Activated naive CD4-positive, alpha-beta T cell treated with anti-CD3 and anti-CD28 coated beads, Interleukin-2, amount 10 ng/mL, durations not matched to agents 7 days and 5 days (primary cell): ENCODE results near the gene RTL10.

ENCODE experiments used
- CTCF ChIA-PET: fragments of 350-600 bp; sonication (Branson Sonifier 250); formaldehyde crosslinking; loops from one replicate; lab custom pipeline; 2021; ENCODE audit warnings: antibody characterized with exemption; lab: Charles Lee
- DNase-seq: peaks from one replicate; pipeline ENCODE4 v3.0.0-alpha.2; 2020
- H3K27ac Mint-ChIP-seq: one replicate; pipeline ENCODE4 v1.8.0; 2021; ENCODE audit warnings: mild to moderate bottlenecking, moderate library complexity, mixed read lengths
- H3K27me3 Mint-ChIP-seq: one replicate; pipeline ENCODE4 v1.8.0; 2021; ENCODE audit warnings: mild to moderate bottlenecking, mixed read lengths
- H3K36me3 Mint-ChIP-seq: one replicate; pipeline ENCODE4 v1.8.0; 2021; ENCODE audit warnings: mixed read lengths
- H3K4me1 Mint-ChIP-seq: one replicate; pipeline ENCODE4 v1.8.0; 2021; ENCODE audit warnings: mixed read lengths
- H3K4me3 Mint-ChIP-seq: one replicate; pipeline ENCODE4 v1.8.0; 2021; ENCODE audit warnings: mild to moderate bottlenecking, moderate library complexity, mixed read lengths
- H3K9me3 Mint-ChIP-seq: one replicate; pipeline ENCODE4 v1.8.0; 2021; ENCODE audit warnings: mixed read lengths

RTL10 gene, protein sequence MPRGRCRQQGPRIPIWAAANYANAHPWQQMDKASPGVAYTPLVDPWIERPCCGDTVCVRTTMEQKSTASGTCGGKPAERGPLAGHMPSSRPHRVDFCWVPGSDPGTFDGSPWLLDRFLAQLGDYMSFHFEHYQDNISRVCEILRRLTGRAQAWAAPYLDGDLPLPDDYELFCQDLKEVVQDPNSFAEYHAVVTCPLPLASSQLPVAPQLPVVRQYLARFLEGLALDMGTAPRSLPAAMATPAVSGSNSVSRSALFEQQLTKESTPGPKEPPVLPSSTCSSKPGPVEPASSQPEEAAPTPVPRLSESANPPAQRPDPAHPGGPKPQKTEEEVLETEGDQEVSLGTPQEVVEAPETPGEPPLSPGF

DNA sequence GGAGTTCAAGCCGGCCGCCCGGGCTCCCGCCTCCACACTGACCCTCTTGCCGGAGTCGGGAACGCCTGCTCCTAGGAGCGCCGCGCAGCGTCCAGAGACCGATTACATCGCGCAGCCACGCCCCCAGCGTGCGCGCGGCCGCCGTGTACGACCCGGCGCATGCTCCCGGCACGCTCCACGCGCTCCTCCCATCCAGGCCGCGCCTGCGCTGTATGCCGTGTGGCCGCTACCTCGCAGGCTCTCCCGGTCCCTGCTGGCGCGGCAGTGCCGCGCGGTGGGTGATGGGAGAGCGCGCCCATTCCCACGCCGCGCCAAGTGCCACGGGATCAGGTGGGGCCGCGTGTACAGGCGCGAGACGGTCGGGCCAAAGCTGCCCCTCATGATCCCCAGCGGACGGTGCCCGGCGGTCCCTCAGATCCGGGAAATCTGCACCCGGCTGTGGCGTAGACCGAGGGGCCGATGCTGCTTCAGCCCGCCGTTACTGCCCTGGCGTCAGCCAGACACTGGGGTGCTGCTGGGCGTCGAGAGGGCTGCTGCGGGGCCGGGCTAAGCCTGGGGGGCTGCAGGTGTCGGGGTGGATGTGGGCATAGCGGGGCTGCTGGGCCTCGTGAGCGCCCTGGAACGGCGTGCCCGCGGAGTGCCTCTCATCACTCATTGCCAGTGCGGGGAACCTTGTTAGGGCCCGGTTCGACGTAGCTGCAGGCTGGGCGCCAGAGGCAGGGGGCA lies at the start of gene RTL10, which contains the start of gene GNB1L:
Gene RTL10, minus strand, starts transcription at position 97 of the 726 bp plus-strand sequence. CDS start 2,613 bp downstream, outside the sequence.
Gene GNB1L, minus strand, starts transcription at position 97 of the 726 bp plus-strand sequence. CDS start 33,519 bp downstream, outside the sequence.
- Mint-ChIP-seq H3K27me3 (no peaks in the 10 kb centered on the region), H3K27ac (peak within 1 kb of the TSS; percentile 97), H3K36me3 (peaks cover 26% of the 10 kb centered on the region), H3K9me3 (no peaks in the 10 kb centered on the region), H3K4me3 (peak within 1 kb of the TSS; percentile 93), H3K4me1 (peaks cover 42% of the 10 kb centered on the region)
- DNase-seq, result peak; percentile 97
- CTCF ChIA-PET, result interaction anchor here (0.6 to 1.7 kb wide), 6 partner anchors 10 to 369 kb away, joined by 3 to 7 read pairs (median 3); no protein-coding TSS in a partner anchor

DNA sequence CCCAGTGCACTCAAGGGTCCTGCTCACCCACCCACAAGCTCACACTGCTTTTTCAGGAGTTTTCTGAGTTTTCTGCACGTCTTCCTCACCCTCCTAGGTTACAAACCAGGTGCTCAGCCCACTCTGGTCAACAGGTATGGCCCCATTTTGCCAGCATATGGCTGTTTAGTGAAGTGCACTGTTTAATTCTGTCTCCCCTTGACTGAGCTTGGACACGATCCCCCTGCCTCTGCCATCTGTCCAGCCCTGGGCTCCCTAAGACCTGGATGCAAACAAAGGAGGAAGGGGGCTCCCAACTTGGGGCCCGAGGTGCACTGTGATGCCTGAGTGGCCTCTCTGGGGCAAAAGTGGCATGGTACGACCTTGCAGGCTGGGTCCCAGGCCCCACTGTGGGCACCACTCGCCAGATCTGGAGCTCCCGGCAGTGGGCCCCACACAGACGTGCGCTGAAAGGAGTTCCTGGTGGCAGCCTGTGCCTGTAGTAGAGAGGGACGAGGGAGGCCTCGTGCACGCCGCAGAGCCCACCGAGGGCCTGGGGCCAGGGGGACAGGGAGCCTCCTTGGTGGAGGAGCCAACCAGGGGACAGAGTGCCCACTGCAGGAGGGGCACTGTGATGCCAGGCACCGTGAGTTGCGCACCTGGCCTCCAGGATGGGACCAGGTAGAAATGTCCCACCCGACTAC lies 49.6 kb upstream of the RTL10 start:
- no peaks in the 10 kb centered on the region for H3K9me3 Mint-ChIP-seq
- CTCF ChIA-PET, result interaction anchor here (1.9 to 2.5 kb wide), 2 partner anchors 8 to 173 kb away, joined by 5 to 13 read pairs; no protein-coding TSS in a partner anchor
- no peak for DNase-seq
- no peak overlapping the region for H3K27ac Mint-ChIP-seq
- no peaks in the 10 kb centered on the region for H3K4me1 Mint-ChIP-seq
- no peaks in the 10 kb centered on the region for H3K36me3 Mint-ChIP-seq
- no peaks in the 10 kb centered on the region for H3K27me3 Mint-ChIP-seq
- H3K4me3 Mint-ChIP-seq, result no peak overlapping the region

DNA sequence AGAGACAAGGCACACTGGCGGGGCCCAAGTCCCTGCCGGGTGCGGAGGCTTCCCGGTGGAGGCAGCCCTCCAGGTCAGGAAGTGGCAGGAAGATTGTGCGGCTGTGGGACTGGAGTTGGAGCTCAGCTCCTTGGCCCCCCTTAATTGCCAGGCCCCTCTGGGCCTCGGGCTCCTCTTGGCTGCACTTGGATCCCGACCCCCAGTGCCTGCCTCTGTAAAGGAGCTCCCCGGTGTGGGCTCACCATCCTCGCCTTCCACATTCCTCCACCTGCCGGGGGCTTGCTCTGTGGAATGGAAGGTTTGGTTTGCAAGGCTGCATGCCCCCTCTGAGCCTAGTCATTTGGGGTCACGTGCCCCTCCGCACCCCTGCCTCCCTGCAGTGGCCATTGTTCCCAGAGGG lies 48.8 kb upstream of the RTL10 start:
- Mint-ChIP-seq H3K36me3 (peaks cover 1% of the 10 kb centered on the region), H3K4me1 (no peaks in the 10 kb centered on the region), H3K27ac (no peak overlapping the region), H3K27me3 (no peaks in the 10 kb centered on the region), H3K4me3 (no peak overlapping the region), H3K9me3 (no peaks in the 10 kb centered on the region)
- DNase-seq, result no peak
- CTCF ChIA-PET, result no interaction called here

DNA sequence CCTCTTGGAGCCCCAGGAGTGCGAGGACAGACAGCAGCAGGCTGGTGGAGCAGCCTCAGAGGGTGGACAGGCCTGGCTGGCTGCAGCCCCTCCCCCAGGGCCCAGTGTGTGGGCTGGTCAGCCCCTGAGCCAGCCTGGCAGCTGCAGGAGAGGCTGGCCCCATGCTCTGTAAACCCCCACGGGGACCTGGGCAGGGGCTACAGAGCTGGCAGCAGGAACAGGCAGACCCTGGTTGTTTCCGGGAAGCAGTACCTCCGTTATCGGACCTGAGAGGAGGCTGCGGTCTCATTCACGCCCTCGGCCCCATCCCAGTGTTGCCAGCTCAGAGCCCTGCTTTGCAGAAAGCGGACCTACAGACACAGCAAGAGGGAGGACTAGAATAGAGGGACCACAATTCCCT lies 48.4 kb upstream of the RTL10 start:
- Mint-ChIP-seq H3K4me1 (no peaks in the 10 kb centered on the region), H3K4me3 (no peak overlapping the region), H3K27me3 (no peaks in the 10 kb centered on the region), H3K27ac (no peak overlapping the region), H3K9me3 (no peaks in the 10 kb centered on the region), H3K36me3 (peaks cover 1% of the 10 kb centered on the region)
- no peak for DNase-seq
- CTCF ChIA-PET, result interaction anchor here (2.1 kb wide), 1 partner anchor 173 kb away, joined by 13 read pairs; no protein-coding TSS in a partner anchor

DNA sequence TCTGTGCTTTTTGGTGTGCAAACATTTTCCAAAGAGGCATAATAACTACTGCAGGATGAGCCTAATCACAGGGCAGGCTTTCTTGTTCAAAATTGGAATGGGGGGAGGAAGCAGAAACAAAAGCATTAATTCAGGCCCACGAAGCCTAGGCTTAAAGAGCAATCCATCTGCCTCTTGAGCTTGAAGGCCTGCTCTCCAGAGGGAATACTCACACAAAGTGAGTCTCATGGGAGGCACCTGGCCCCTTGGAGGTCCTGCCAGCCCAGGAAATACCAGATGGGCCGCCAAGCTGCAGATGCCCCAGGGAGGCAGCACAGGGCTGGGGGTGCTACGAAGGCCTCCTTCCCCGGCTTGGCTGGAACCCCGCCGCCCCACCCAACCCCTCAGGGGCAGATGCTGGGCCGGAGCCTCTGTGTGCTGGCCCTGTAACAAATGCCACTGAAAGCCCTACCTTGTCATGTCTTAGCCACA lies 47.6 kb upstream of the RTL10 start:
- no peak for DNase-seq
- H3K36me3 Mint-ChIP-seq, result peaks cover 1% of the 10 kb centered on the region
- H3K27ac Mint-ChIP-seq, result no peak overlapping the region
- CTCF ChIA-PET, result interaction anchor here (1.8 to 2.1 kb wide), 2 partner anchors 8 to 172 kb away, joined by 10 to 13 read pairs; no protein-coding TSS in a partner anchor
- H3K27me3 Mint-ChIP-seq, result no peaks in the 10 kb centered on the region
- no peak overlapping the region for H3K4me3 Mint-ChIP-seq
- H3K4me1 Mint-ChIP-seq, result no peaks in the 10 kb centered on the region
- no peaks in the 10 kb centered on the region for H3K9me3 Mint-ChIP-seq

DNA sequence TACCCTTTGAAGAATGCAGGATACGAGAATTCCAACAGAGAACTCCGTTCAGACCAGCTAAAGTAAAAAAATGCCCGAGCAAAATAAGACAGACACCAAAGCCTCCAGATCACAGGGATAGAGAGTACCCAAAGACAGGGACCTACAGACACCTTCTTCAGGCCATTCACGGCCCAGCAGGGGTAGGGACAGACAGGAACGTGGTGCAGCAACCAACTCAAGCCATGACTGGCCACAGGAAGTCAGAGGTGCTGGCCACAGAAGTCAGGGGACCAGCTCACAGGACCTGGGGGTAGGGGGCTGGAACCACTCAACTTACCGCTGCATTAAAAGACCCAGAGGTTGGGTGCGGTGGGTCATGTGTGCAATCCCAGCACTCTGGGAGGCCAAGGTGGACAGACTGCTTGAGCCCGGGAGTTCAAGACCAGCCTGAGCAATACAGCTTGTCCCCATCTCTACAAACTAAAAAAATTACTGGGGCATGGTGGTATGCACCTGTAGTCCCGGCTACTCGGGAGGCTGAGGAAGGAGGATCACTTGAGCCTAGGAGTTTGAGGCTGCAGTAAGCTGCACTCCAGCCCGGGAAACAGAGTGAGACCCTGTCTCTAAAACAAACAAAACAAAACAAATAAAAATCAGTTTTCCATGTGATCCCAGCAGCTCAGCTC lies 47.0 kb upstream of the RTL10 start:
- Mint-ChIP-seq H3K27ac (no peak overlapping the region), H3K4me1 (peaks cover 4% of the 10 kb centered on the region), H3K4me3 (no peak overlapping the region), H3K27me3 (no peaks in the 10 kb centered on the region), H3K36me3 (peaks cover 1% of the 10 kb centered on the region), H3K9me3 (no peaks in the 10 kb centered on the region)
- CTCF ChIA-PET, result interaction anchor here (1.8 to 2.1 kb wide), 2 partner anchors 9 to 171 kb away, joined by 10 to 13 read pairs; no protein-coding TSS in a partner anchor
- no peak for DNase-seq

DNA sequence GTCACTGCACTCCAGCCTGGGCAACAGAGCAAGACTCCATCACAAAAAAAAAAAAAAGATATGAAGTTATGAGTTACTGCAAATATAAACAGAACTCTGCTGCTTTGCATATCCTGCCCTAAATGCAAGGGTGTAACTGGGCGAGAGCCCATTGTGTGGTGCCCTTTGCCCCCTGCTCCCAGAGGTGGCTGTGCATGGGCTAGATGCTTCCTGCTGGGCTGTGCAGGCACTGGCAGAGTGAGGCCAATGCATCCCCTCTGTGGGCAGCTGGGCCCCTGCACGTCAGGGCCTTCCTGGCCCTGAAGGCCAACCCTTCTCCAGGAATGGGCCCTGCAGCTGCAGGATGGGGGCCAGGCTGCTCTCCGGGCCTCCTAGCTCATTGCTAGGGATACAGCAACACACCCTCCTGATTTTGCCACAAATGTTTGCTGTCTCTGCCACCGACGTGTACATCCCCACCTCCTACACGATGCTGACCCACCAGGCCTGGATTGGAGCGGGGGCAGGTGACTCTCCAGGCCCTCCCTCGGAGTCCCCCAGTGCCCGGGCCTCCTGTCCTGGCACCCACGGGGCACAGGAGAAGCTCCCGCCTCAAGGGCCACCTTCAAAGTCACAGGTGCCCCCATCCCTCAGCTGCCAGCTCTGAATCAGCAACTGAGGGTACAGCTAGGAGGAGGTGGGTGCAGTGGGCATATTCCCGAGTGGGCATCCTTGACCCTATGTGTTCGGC lies 46.2 kb upstream of the RTL10 start:
- H3K36me3 Mint-ChIP-seq, result peaks cover 1% of the 10 kb centered on the region
- H3K4me3 Mint-ChIP-seq, result no peak overlapping the region
- H3K9me3 Mint-ChIP-seq, result no peaks in the 10 kb centered on the region
- H3K4me1 Mint-ChIP-seq, result peaks cover 12% of the 10 kb centered on the region
- H3K27me3 Mint-ChIP-seq, result no peaks in the 10 kb centered on the region
- DNase-seq, result no peak
- CTCF ChIA-PET, result interaction anchor here (1.8 to 2.1 kb wide), 2 partner anchors 10 to 170 kb away, joined by 10 to 13 read pairs; no protein-coding TSS in a partner anchor
- no peak overlapping the region for H3K27ac Mint-ChIP-seq

DNA sequence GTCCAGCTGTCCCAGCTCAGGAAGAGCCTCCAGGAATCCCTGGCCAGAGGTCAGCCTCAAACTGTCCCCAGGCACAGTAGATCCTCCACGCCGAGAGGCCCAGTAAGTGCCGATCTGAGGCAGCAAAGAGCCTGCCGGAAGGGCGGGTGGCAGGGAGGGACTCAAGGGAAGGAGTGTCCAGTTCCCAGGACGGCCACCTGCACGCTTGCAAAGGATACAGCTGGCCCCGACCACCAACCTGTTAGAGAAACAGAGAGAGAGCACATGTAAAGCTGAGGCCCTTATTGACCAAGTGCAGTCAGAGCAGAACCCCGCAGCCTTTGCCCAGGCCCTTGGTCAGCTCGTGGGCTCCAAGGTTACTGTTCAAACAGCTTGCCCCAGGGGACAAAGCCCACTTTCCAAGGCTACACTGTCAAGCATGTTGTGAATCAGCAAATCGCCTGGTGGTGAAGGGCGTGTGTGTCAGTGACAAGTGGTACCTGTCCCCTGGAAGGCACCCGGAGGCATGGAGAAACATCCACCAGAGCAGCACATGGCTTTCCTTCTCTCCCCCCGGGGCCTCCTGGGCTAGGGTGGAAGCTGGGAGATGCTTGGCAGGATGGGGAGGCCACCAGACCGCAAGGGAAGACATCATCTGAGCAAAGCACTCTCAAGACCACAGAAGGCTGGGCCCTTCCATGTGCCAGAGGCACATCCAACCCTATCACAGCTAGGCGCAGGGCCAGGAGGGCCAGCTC lies 44.3 kb upstream of the RTL10 start:
- Mint-ChIP-seq H3K9me3 (no peaks in the 10 kb centered on the region), H3K4me3 (no peak overlapping the region), H3K27me3 (no peaks in the 10 kb centered on the region), H3K36me3 (peaks cover 4% of the 10 kb centered on the region), H3K27ac (peak overlapping the region; percentile 55), H3K4me1 (peaks cover 25% of the 10 kb centered on the region)
- CTCF ChIA-PET, result interaction anchor here (0.6 to 4.6 kb wide), 5 partner anchors 10 to 169 kb away, joined by 3 to 16 read pairs (median 4); no protein-coding TSS in a partner anchor
- DNase-seq, result no peak

DNA sequence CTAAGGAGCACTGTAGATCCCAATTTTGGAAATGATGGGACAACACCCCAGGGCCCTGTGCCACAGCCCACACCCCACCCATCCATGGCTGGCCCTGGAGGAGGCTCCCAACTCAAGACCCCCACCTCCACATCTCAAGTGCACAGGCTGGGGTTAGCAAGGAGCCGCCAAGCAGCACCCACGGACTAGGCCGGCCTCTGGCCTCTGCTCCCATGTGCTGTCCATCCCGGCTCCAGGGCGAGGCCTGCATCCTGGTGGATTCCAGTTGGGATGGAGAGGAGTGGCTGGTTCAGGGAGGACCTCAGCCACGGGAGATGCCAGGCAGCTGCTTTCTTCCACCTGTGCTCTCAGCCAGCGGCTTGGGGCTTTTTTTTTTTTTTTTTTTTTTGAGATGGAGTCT lies 43.5 kb upstream of the RTL10 start:
- peaks cover 5% of the 10 kb centered on the region for H3K36me3 Mint-ChIP-seq
- CTCF ChIA-PET, result interaction anchor here (1.0 to 4.6 kb wide), 3 partner anchors 12 to 168 kb away, joined by 3 to 16 read pairs (median 8); no protein-coding TSS in a partner anchor
- no peak overlapping the region for H3K4me3 Mint-ChIP-seq
- H3K27me3 Mint-ChIP-seq, result no peaks in the 10 kb centered on the region
- no peak overlapping the region for H3K27ac Mint-ChIP-seq
- H3K9me3 Mint-ChIP-seq, result no peaks in the 10 kb centered on the region
- peaks cover 33% of the 10 kb centered on the region for H3K4me1 Mint-ChIP-seq
- no peak for DNase-seq

DNA sequence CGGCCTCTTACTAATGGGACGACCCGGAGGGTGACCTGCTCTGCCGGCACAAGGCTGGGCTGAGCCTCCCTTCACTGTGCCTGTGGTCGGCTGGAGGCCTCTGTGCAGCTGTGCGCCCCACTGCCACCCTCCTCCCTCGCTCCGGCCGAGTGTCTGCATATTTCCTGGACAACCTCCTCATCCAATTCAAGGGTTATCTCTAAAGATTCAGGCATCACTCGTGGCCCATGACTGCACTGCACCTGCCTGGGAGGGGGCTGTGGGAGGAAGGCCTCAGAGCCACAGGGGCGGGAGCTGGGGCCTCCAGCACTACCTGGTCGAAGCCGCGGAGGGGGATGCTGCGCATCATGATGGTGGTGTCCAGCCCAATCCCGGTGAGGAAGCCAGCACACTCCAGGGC lies 43.1 kb upstream of the RTL10 start:
- Mint-ChIP-seq H3K9me3 (no peaks in the 10 kb centered on the region), H3K27ac (no peak overlapping the region), H3K27me3 (no peaks in the 10 kb centered on the region), H3K36me3 (peaks cover 5% of the 10 kb centered on the region), H3K4me3 (no peak overlapping the region), H3K4me1 (peaks cover 38% of the 10 kb centered on the region)
- CTCF ChIA-PET, result interaction anchor here (1.9 to 4.6 kb wide), 3 partner anchors 8 to 168 kb away, joined by 5 to 16 read pairs (median 8); no protein-coding TSS in a partner anchor
- DNase-seq, result no peak

DNA sequence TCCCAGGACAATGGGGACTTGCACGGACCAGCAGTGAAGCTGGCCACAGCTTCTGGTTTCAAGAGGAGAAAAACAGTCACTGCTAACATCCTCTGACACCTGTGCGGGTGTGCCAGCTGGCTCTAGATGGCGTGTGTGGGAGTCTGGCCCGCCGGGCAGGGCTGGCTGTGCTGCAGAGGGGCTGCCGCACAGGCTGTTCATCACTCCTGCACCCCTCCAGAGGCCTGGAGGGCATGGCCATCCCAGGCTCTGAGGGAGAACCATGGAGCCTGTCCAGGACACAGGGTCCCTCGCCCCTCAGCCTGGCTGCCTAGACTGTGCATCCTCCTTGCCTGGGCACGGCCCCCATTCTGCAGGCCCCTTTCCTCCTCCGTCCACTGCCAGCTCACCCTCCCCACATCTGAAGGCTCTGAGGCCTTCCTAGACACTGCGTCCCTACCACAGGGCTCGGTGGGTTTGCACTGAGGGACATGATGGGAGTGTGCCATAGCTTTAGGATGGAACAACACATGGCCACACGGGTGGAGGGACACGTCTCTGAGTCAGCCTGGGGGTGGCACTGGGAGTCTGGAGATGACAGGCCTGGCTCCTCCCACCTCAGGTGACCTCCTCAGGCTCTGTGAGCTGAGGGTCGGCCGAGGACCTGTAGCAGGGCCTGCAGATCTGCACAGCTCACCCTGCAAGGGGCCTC lies 42.1 kb upstream of the RTL10 start:
- peak overlapping the region; percentile 37 for H3K27ac Mint-ChIP-seq
- peak; percentile 34 for DNase-seq
- CTCF ChIA-PET, result interaction anchor here (1.1 to 4.6 kb wide), 4 partner anchors 9 to 167 kb away, joined by 5 to 16 read pairs (median 7); no protein-coding TSS in a partner anchor
- no peaks in the 10 kb centered on the region for H3K9me3 Mint-ChIP-seq
- H3K4me1 Mint-ChIP-seq, result peaks cover 47% of the 10 kb centered on the region
- no peaks in the 10 kb centered on the region for H3K27me3 Mint-ChIP-seq
- H3K4me3 Mint-ChIP-seq, result no peak overlapping the region
- peaks cover 5% of the 10 kb centered on the region for H3K36me3 Mint-ChIP-seq
